Non-pigmented ciliary epithelial cell (primary cell): ENCODE measurements around the gene MIF.
"Not testable (repeated sequence)": the region's sequence is repeated elsewhere in the genome, so short reads cannot be mapped to it uniquely, and the experiment has no call there.

Experiments used
- DNase-seq: peaks from one replicate; pipeline ENCODE4 v3.0.0-alpha.2; 2010; ENCODE audit warnings: low read depth

The MIF gene

GRCh38 chr22:23903328-23903971 lies 9.3 kb downstream of the MIF start:
- DNase-seq, result no peak

DNA sequence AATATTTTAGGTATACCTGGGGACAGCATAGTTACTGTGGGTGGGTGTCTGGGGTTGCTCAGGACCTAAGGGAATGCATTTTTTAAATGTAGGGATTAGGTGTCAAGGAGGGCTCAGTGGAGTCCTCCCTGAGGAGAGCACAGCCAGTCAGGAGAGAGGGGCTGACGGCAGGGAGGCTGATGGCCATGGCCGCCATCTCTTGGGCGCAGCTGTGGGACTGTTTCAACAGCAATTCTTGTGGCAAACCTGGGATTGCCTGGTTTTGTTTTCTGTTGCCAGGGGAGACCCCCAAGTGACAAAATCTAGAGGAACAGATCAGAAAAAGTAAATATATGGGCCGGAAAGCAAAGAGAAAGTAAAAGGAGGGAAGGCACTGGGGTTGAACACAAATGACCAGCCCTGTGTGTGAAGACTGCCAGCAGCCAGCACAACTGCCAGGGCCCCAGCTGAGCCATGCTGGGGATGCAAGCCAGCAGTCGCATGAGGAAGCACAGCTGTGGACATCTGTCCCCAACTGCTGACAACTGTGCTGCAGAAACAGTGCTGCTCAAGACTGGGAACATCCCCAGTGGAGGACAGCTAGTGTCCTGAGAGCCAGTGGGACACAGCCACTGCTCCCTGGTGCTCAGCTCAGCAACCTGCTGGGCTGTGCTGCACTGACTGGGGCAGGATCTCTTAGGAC lies 10.5 kb downstream of the MIF start:
- DNase-seq, result no peak

- DNase-seq, result no peak
Observed at GRCh38 chr22:23906641-23907040, 12.5 kb downstream of the MIF start.

- DNase-seq, result not testable (repeated sequence)
Observed at GRCh38 chr22:23907423-23907822, 13.2 kb downstream of the MIF start.

DNA sequence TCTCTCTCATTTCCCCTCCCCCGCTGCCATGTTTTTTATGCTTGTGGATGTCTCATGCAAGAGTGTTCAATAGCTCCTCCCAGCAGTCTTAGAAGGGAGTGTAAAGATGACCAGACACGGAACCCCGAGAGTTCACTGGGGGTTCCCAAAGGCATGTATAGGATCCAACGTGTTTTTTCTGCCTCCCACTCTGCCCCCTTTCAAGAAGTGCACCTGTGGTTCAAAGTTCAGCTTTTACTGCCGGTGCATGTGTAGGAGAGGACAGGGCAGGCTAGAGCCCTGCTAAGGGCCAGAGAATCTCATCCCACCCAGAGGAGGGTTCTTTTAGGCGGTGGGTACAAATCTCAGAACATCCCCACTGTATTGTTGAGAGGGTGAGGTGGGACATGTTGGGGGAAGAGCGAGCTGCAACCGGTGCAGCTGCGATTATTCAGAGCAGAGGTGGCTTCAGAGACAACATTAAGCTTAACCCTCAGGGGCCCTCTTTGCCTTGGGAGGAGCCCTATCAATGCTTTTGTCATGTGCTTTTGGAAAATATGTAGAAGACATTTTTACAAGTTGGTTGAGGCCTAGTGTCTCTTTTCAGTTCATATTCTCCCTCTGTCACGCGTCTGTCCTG lies 14.5 kb downstream of the MIF start:
- DNase-seq, result no peak

- no peak for DNase-seq
Observed at GRCh38 chr22:23909296-23909898, 15.2 kb downstream of the MIF start.

DNA sequence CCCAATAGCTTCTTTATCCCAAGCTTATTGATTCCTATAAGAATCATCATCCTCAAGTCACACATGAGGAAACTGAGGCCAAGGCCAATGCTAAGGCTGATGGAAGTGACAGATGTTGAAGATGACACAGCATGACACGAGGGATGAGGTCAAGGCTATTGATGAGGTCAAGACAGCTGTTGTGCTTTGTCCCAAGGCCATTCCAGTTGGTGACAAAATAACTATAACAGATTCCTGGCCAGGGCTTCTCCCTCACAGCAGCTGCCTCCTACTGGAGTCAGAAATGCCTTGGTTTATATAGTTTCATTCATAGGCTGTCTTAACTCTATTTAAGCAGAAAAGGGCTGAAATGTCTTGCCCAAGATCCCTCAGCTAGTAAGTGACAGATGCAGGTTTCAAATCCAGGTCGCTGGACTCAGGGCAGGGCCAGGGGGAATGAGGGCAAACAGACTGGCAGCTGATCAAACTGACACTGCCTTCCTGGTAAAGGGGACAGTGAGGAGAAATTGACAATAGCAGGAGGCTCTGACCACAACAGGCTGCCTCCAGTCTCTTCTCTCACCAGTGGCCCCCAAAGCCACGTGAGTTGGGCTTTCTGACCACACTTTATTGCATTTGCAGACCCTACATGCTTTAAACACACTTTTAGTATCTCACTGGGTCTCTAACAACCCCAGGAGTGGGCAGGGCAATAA lies 16.5 kb downstream of the MIF start:
- DNase-seq, result no peak

GRCh38 chr22:23911318-23911980 lies 17.3 kb downstream of the MIF start:
- no peak for DNase-seq

DNA sequence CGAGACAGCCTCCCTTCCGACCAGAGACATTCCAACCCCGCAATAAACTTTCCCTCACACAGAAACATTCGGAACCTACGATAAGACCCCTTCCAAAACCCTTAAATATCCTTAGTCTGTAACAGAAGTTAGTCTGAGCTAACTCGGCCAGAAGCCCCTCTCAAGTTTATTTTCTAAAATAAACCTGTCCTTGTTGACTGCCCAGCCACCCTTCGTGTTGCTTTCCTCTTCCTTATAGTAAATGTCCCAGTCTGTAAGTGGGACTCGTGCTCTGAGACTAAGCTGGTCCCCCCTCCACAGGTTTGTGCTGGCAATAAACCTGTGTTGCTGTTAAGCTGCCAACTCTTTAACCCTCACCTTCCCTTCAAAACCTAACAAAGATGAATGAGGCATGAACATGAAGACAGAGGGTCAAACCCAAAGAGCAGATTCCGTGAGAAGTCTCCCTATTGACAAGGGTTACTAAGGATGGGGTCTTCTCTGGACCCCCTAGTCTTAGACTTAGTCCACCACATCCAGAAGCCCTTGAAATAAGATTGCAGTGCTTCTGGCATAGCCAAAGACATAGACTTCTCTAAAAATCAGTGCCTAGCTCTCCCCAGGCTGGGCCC lies 18.2 kb downstream of the MIF start:
- DNase-seq, result no peak

GRCh38 chr22:23913306-23913660 lies 19.1 kb downstream of the MIF start:
- DNase-seq, result no peak

- peak; percentile 96 for DNase-seq
Observed at GRCh38 chr22:23913661-23914353, 19.6 kb downstream of the MIF start.

- no peak for DNase-seq
Observed at GRCh38 chr22:23915290-23915689, 21.1 kb downstream of the MIF start.

DNA sequence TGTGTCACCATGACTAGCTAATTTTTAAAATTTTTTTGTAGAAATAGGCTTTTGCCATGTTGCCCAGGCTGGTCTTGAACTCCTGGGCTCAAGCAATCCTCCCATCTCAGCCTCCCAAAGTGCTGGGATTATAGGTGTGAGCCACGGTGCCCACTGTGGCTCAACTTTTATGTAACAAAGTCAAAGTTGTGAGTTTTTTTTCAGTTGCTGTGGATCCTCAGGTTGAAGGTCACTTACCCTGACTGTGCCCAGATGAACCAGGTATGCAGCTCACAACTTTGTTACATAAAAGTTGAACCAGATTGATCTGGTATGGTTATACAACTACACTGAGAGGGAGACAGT lies 26.1 kb downstream of the MIF start:
- DNase-seq, result not testable (repeated sequence)

DNA sequence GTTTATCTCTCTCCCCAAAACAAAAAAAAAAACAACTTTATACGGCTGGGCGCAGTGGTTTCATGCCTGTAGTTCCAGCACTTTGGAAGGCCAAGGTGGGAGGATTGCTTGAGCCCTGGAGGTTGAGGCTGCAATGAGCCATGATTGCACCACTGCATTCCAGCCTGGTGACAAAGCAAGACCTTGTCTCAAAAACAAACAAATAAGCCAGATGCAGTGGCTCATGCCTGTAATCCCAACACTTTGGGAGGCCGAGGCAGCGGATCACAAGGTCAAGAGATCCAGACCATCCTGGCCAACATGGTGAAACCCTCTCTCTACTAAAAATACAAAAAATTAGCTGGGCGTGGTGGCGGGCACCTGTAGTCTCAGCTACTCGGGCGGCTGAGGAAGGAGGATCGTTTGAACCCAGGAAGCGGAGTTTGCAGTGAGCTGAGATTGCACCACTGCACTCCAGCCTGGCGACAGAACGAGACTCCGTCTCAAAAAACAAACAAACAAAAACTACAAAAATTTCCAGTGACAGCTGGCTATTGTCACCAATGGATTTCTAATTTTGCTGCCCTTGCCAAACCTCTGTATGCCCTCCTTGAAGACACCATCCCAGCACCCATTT lies 27.5 kb downstream of the MIF start:
- DNase-seq, result not testable (repeated sequence)

GRCh38 chr22:23922921-23923320 lies 28.7 kb downstream of the MIF start:
- no peak for DNase-seq

- DNase-seq, result no peak
Observed at GRCh38 chr22:23925020-23925606, 30.9 kb downstream of the MIF start.

DNA sequence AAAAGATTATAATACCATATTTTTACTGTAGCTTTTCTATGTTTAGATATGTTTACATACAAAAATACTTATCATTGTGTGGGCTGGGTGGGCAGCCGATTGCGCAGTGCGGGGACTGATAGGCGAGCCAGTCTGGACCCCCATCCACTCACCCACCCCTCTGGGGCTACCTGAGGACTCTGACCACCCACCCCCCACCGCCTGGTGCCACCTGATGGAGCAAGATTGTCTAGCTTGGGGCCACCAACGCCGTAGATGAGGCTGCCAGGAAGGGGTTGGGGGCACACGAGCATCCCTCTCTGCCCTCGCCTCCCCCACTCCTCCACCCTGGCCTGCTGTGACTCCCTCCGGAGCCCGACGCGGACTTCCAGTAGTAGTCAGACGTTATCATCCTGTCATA lies 32.4 kb downstream of the MIF start:
- no peak for DNase-seq

DNA sequence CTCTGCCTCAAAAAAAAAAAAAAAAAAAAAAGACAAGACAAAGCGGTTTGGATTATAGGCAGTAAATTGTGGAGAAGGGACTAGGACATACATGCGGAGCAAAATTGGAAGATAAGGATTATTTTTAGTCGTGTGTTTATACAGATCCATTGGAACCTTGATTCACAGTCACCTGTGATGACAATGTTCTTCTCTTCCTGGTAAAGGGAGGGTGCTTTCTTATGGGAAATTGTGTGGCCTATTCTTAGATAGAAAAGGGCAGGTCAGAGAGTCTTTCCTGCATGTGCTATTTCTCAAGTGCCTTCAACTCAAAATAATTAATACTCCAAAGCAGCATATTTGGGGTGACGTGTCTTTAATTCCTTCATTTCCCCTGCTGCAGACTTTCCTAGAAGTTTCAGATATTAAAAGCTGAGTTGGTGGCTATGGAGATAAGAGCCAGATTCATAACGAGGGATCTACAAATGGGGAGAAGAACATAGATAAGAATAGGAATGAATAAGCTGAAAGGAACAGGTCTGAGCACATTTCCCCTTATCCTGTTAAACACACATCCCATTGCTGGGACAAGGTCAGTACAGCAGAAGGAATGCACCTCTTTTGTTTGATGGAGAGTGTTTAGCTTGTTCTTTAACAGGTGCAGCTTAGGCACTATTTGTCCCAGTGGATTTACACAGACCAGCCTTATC lies 44.3 kb downstream of the MIF start:
- DNase-seq, result no peak

- DNase-seq, result no peak
Observed at GRCh38 chr22:23939017-23939357, 44.8 kb downstream of the MIF start.

DNA sequence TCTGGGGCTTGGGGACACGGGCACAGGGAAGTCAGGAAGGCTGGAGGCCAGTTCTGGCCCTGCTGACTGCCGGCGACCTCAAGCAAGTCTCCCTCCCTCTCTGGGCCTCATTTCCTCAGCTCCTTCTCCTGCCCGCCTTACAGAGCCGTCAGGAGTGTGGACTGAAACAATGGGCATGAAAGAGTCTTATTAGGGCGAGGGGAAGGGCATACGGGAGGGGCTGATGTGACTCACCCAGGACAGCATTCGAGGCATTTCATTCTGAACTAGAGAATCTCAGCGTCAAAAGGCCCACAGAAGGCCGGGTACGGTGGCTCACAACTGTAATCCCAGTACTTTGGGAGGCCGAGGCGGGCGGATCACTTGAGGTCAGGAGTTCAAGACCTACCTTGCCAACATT lies 46.0 kb downstream of the MIF start:
- not testable (repeated sequence) for DNase-seq
